PC-3 (cell line): Measurements from ENCODE around the gene TMEM9B.

ENCODE experiments used
- CTCF ChIP-seq: fragments of 300-600 bp; sonication (generic); conservative IDR thresholded peaks from 2 replicates; pipeline ENCODE4 v1.5.1; 2017; ENCODE audit warnings: antibody characterized with exemption, low read depth, mild to moderate bottlenecking, low read length
- EZH2 ChIP-seq: fragments of 300-600 bp; sonication (generic); IDR thresholded peaks from one replicate; pipeline ENCODE4 v1.6.1; 2017; ENCODE audit warnings: antibody characterized with exemption, mild to moderate bottlenecking, low read length; ENCODE audit not compliant: unreplicated experiment
- EZH2phosphoT487 ChIP-seq: fragments of 300-600 bp; sonication (generic); IDR thresholded peaks from 2 replicates; pipeline ENCODE4 v1.6.1; 2018; ENCODE audit warnings: mild to moderate bottlenecking, antibody characterized with exemption, low read length, borderline replicate concordance

- no peak for TF ChIP-seq CTCF
- no peak for TF ChIP-seq EZH2
- no peak for TF ChIP-seq EZH2phosphoT487
Observed at GRCh38 chr11:8932564-8933180, 31.6 kb downstream of the TMEM9B start, which contains the start of gene C11orf16.
